HEK293 (cell line): Measurements from ENCODE around the gene PIK3AP1.

Experiments
- CTCF ChIA-PET: fragments of 350-600 bp; formaldehyde crosslinking; extraction: SDS; loops from one replicate; lab custom pipeline; 2021; ENCODE audit warnings: antibody characterized with exemption; lab: Yijun Ruan, JAX
- POLR2A ChIA-PET: fragments of 300-600 bp; formaldehyde crosslinking; extraction: SDS; loops from one replicate; lab custom pipeline; 2020; ENCODE audit warnings: antibody characterized with exemption, inconsistent platforms; lab: Yijun Ruan, JAX
- H3K27ac ChIP-seq: fragments of 200-500 bp; sonication (Bioruptor generic); 2 replicates; pipeline ENCODE4 v1.5.1; 2014; ENCODE audit warnings: low read depth, low read length, control low read depth, inconsistent platforms; ENCODE audit errors: extremely low read depth
- H3K36me3 ChIP-seq, 2 experiments: fragments of 200-500 bp in 1 of 2; sonication (Bioruptor generic) in 1 of 2; 1 replicate in 1 of 2; 2 replicates in 1 of 2; pipeline ENCODE4 v1.5.1; 2014 to 2017; ENCODE audit warnings: inconsistent platforms in 2 of 2, low read length in 2 of 2; ENCODE audit not compliant: control insufficient read depth in 2 of 2, insufficient read depth in 1 of 2
- H3K4me1 ChIP-seq: fragments of 200-500 bp; sonication (Bioruptor generic); 2 replicates; pipeline ENCODE4 v1.5.1; 2014; ENCODE audit warnings: mild to moderate bottlenecking, low read length, inconsistent platforms; ENCODE audit not compliant: control insufficient read depth, insufficient read depth
- H3K4me3 ChIP-seq: 2 replicates; pipeline ENCODE4 v1.5.1; 2011; ENCODE audit warnings: low read depth, mild to moderate bottlenecking, control low read depth, low read length, moderate library complexity
- H3K9me3 ChIP-seq: fragments of 200-500 bp; sonication (Bioruptor generic); 2 replicates; pipeline ENCODE4 v1.5.1; 2014; ENCODE audit warnings: low read depth, low read length, inconsistent platforms; ENCODE audit not compliant: control insufficient read depth, insufficient read depth
- BCL11A ChIP-seq: fragments of 450-650 bp; formaldehyde crosslinking; IDR thresholded peaks from 2 replicates; pipeline ENCODE4 v1.5.1; 2016; ENCODE audit warnings: low read depth, missing biosample characterization, missing genetic modification characterization
- FEZF1 ChIP-seq: fragments of 450-650 bp; formaldehyde crosslinking; IDR thresholded peaks from 2 replicates; pipeline ENCODE4 v1.5.1; 2016; ENCODE audit warnings: missing biosample characterization, missing genetic modification characterization
- GLIS2 ChIP-seq: fragments of 450-650 bp; formaldehyde crosslinking; IDR thresholded peaks from 2 replicates; pipeline ENCODE4 v1.5.1; 2016; ENCODE audit warnings: missing biosample characterization, missing genetic modification characterization
- HIC1 ChIP-seq: fragments of 450-650 bp; formaldehyde crosslinking; IDR thresholded peaks from 2 replicates; pipeline ENCODE4 v1.5.1; 2016; ENCODE audit warnings: missing biosample characterization, missing genetic modification characterization
- HOXD13 ChIP-seq: sonication (generic); formaldehyde crosslinking; IDR thresholded peaks from 2 replicates; pipeline ENCODE4 v1.8.0; 2022; ENCODE audit warnings: missing genetic modification reagents, borderline replicate concordance
- KLF7 ChIP-seq: fragments of 450-650 bp; formaldehyde crosslinking; IDR thresholded peaks from 2 replicates; pipeline ENCODE4 v1.5.1; 2016; ENCODE audit warnings: missing biosample characterization, missing genetic modification characterization, borderline replicate concordance
- KLF8 ChIP-seq: fragments of 450-650 bp; formaldehyde crosslinking; IDR thresholded peaks from 2 replicates; pipeline ENCODE4 v1.5.1; 2016; ENCODE audit warnings: missing biosample characterization, missing genetic modification characterization
- KLF9 ChIP-seq: fragments of 450-650 bp; formaldehyde crosslinking; IDR thresholded peaks from 2 replicates; pipeline ENCODE4 v1.5.1; 2016; ENCODE audit warnings: missing biosample characterization, missing genetic modification characterization, low read depth
- OSR2 ChIP-seq: fragments of 450-650 bp; formaldehyde crosslinking; IDR thresholded peaks from 2 replicates; pipeline ENCODE4 v1.5.1; 2016; ENCODE audit warnings: missing biosample characterization, missing genetic modification characterization
- RBAK ChIP-seq: fragments of 450-650 bp; formaldehyde crosslinking; IDR thresholded peaks from 2 replicates; pipeline ENCODE4 v1.5.1; 2016; ENCODE audit warnings: missing biosample characterization, missing genetic modification characterization
- TRIM28 ChIP-seq: IDR thresholded peaks from 2 replicates; pipeline ENCODE4 v1.6.1; 2011; ENCODE audit warnings: low read length, control low read depth, borderline replicate concordance
- YY2 ChIP-seq: fragments of 450-650 bp; formaldehyde crosslinking; IDR thresholded peaks from 2 replicates; pipeline ENCODE4 v1.5.1; 2016; ENCODE audit warnings: missing biosample characterization, missing genetic modification characterization
- ZBTB1 ChIP-seq: fragments of 450-650 bp; formaldehyde crosslinking; IDR thresholded peaks from 2 replicates; pipeline ENCODE4 v1.5.1; 2016; ENCODE audit warnings: missing biosample characterization, missing genetic modification characterization
- ZBTB26 ChIP-seq: fragments of 450-650 bp; formaldehyde crosslinking; optimal IDR thresholded peaks from 2 replicates; pipeline ENCODE3; 2016; ENCODE audit warnings: missing biosample characterization, mild to moderate bottlenecking, missing genetic modification characterization
- ZNF112 ChIP-seq: fragments of 450-650 bp; formaldehyde crosslinking; IDR thresholded peaks from 2 replicates; pipeline ENCODE4 v1.5.0; 2017; ENCODE audit warnings: missing biosample characterization, missing genetic modification characterization
- ZNF211 ChIP-seq: fragments of 450-650 bp; formaldehyde crosslinking; IDR thresholded peaks from 2 replicates; pipeline ENCODE4 v1.5.1; 2016; ENCODE audit warnings: low read depth, missing biosample characterization, missing genetic modification characterization
- ZNF23 ChIP-seq: fragments of 450-650 bp; formaldehyde crosslinking; IDR thresholded peaks from 2 replicates; pipeline ENCODE4 v1.5.1; 2016; ENCODE audit warnings: missing biosample characterization, missing genetic modification characterization, borderline replicate concordance
- ZNF24 ChIP-seq: fragments of 450-650 bp; formaldehyde crosslinking; IDR thresholded peaks from 2 replicates; pipeline ENCODE4 v1.5.1; 2016; ENCODE audit warnings: missing biosample characterization, missing genetic modification characterization
- ZNF292 ChIP-seq: fragments of 450-650 bp; formaldehyde crosslinking; IDR thresholded peaks from 2 replicates; pipeline ENCODE4 v1.5.1; 2016; ENCODE audit warnings: low read depth, missing biosample characterization, missing genetic modification characterization, borderline replicate concordance
- ZNF311 ChIP-seq: fragments of 450-650 bp; formaldehyde crosslinking; IDR thresholded peaks from 2 replicates; pipeline ENCODE4 v1.5.1; 2017; ENCODE audit warnings: missing biosample characterization, missing genetic modification characterization, borderline replicate concordance
- ZNF341 ChIP-seq: fragments of 450-650 bp; formaldehyde crosslinking; IDR thresholded peaks from 2 replicates; pipeline ENCODE4; 2016; ENCODE audit warnings: low read depth, missing biosample characterization, missing genetic modification characterization
- ZNF423 ChIP-seq: fragments of 450-650 bp; formaldehyde crosslinking; IDR thresholded peaks from 2 replicates; pipeline ENCODE4 v1.5.1; 2016; ENCODE audit warnings: missing biosample characterization, missing genetic modification characterization
- ZNF514 ChIP-seq: fragments of 450-650 bp; formaldehyde crosslinking; IDR thresholded peaks from 2 replicates; pipeline ENCODE4 v1.5.1; 2016; ENCODE audit warnings: missing biosample characterization, missing genetic modification characterization
- ZNF548 ChIP-seq: fragments of 450-650 bp; formaldehyde crosslinking; IDR thresholded peaks from 2 replicates; pipeline ENCODE4 v1.5.1; 2016; ENCODE audit warnings: missing biosample characterization, missing genetic modification characterization
- ZNF549 ChIP-seq: fragments of 450-650 bp; IDR thresholded peaks from 2 replicates; pipeline ENCODE4 v1.5.1; 2018; ENCODE audit warnings: missing biosample characterization, missing genetic modification characterization, mild to moderate bottlenecking, inconsistent platforms, moderate library complexity
- ZNF677 ChIP-seq: fragments of 450-650 bp; IDR thresholded peaks from 2 replicates; pipeline ENCODE4 v1.5.0; 2018; ENCODE audit warnings: missing biosample characterization, mild to moderate bottlenecking, missing genetic modification characterization, moderate library complexity
- ZNF843 ChIP-seq: fragments of 450-650 bp; formaldehyde crosslinking; IDR thresholded peaks from 2 replicates; pipeline ENCODE4 v1.5.1; 2016; ENCODE audit warnings: missing biosample characterization, missing genetic modification characterization
- ZSCAN4 ChIP-seq: fragments of 450-650 bp; formaldehyde crosslinking; IDR thresholded peaks from 2 replicates; pipeline ENCODE4 v1.5.1; 2017; ENCODE audit warnings: missing biosample characterization, missing genetic modification characterization

PIK3AP1 gene

GRCh38 chr10:96693431-96693830, 26.9 kb downstream of the PIK3AP1 start (continued):
- TF ChIP-seq HIC1 (no peak), YY2 (no peak), KLF7 (tag by site-specific recombination) (no peak), ZSCAN4 (tag by site-specific recombination) (no peak), ZNF24 (tag by site-specific recombination) (no peak), ZNF292 (no peak), TRIM28 (no peak), ZNF423 (tag by site-specific recombination) (no peak), FEZF1 (no peak), ZNF211 (tag by site-specific recombination) (no peak)

- TF ChIP-seq BCL11A (tag by site-specific recombination) (no peak), GLIS2 (tag by site-specific recombination) (no peak), ZNF677 (tag by site-specific recombination) (no peak), ZNF112 (tag by site-specific recombination) (no peak), KLF7 (tag by site-specific recombination) (no peak), HOXD13 (no peak), ZBTB1 (no peak), ZNF341 (tag by site-specific recombination) (no peak), ZBTB26 (tag by site-specific recombination) (no peak), ZNF549 (tag by site-specific recombination) (no peak), ZNF843 (tag by site-specific recombination) (no peak), KLF9 (tag by site-specific recombination) (no peak)
- no peaks in the 10 kb centered on the region for H3K36me3 ChIP-seq
- ChIA-PET POLR2A (no interaction called here), CTCF (no interaction called here)
- H3K9me3 ChIP-seq, result no peaks in the 10 kb centered on the region
- H3K27ac ChIP-seq, result no peak overlapping the region
- no peaks in the 10 kb centered on the region for H3K4me1 ChIP-seq
- H3K4me3 ChIP-seq, result no peak overlapping the region
These were observed 27.9 kb downstream of the PIK3AP1 start for GRCh38 chr10:96692427-96692826.

- no peaks in the 10 kb centered on the region for H3K9me3 ChIP-seq
- ChIA-PET CTCF (interaction anchor here (0.7 kb wide), 1 partner anchor 618 kb away, joined by 3 read pairs; no protein-coding TSS in a partner anchor), POLR2A (no interaction called here)
- TF ChIP-seq KLF8 (tag by site-specific recombination) (no peak), ZNF548 (tag by site-specific recombination) (no peak), ZNF311 (tag by site-specific recombination) (no peak), OSR2 (tag by site-specific recombination) (no peak), ZNF23 (tag by site-specific recombination) (no peak), RBAK (tag by site-specific recombination) (no peak), ZNF514 (tag by site-specific recombination) (no peak)
- H3K36me3 ChIP-seq, result no peaks in the 10 kb centered on the region
- H3K27ac ChIP-seq, result no peak overlapping the region
- no peak overlapping the region for H3K4me3 ChIP-seq
- H3K4me1 ChIP-seq, result no peaks in the 10 kb centered on the region
These were observed 28.6 kb downstream of the PIK3AP1 start for GRCh38 chr10:96691761-96692160.
